Common myeloid progenitor, CD34-positive (primary cell): ENCODE data around the gene ZDHHC24.

Experiments used
- CTCF ChIA-PET: fragments of 350-600 bp; sonication (Branson Sonifier 250); formaldehyde crosslinking; loops from one replicate; lab custom pipeline; 2021; ENCODE audit warnings: antibody characterized with exemption; lab: Charles Lee
- POLR2A ChIA-PET: fragments of 350-600 bp; sonication (Branson Sonifier 250); formaldehyde crosslinking; loops from one replicate; lab custom pipeline; 2021; ENCODE audit warnings: antibody characterized with exemption; lab: Charles Lee
- DNase-seq, 3 donors: peaks; one replicate each; pipeline versions ENCODE4 v3.0.0 to v3.0.0-alpha.2; 2013
- H3K27ac ChIP-seq, 2 experiments: 1 replicate in 1 of 2; 2 replicates in 1 of 2; pipeline ENCODE4 v1.7.0; 2013; ENCODE audit warnings: inconsistent platforms in 2 of 2, low read length in 2 of 2, mild to moderate bottlenecking in 2 of 2, low read depth in 1 of 2, moderate library complexity in 1 of 2; ENCODE audit not compliant: severe bottlenecking in 2 of 2, insufficient read depth in 1 of 2, poor library complexity in 1 of 2
- H3K27me3 ChIP-seq, 5 experiments: replicated peaks in 2 of 5; 1 replicate in 3 of 5; 2 replicates in 2 of 5; pipeline versions ENCODE4 v1.6.1 to v1.7.0; 2013; ENCODE audit warnings: low read length in 4 of 5, mild to moderate bottlenecking in 2 of 5, moderate library complexity in 2 of 5, inconsistent platforms in 1 of 5; ENCODE audit not compliant: insufficient read depth in 5 of 5, control insufficient read depth in 4 of 5
- H3K36me3 ChIP-seq, 4 experiments: 1 replicate in 2 of 4; 2 replicates in 2 of 4; pipeline versions ENCODE4 v1.6.1 to v1.7.0; 2013; ENCODE audit warnings: low read length in 3 of 4, control low read depth in 1 of 4, mild to moderate bottlenecking in 1 of 4; ENCODE audit not compliant: control insufficient read depth in 4 of 4, insufficient read depth in 4 of 4
- H3K4me1 ChIP-seq, 4 experiments: 1 replicate in 3 of 4; 2 replicates in 1 of 4; pipeline versions ENCODE4 v1.6.1 to v1.7.1; 2013; ENCODE audit warnings: low read length in 3 of 4, mild to moderate bottlenecking in 3 of 4, control low read depth in 1 of 4, inconsistent platforms in 1 of 4, moderate library complexity in 1 of 4; ENCODE audit not compliant: control insufficient read depth in 4 of 4, insufficient read depth in 4 of 4; ENCODE audit errors: control extremely low read depth in 1 of 4
- H3K4me3 ChIP-seq, 7 experiments: 1 replicate in 4 of 7; 2 replicates in 3 of 7; pipeline versions ENCODE4 v1.5.1 to v1.7.0; 2013; ENCODE audit warnings: mild to moderate bottlenecking in 7 of 7, low read length in 6 of 7, moderate library complexity in 6 of 7, inconsistent platforms in 2 of 7, low read depth in 2 of 7, control low read depth in 1 of 7; ENCODE audit not compliant: insufficient read depth in 4 of 7, control insufficient read depth in 1 of 7; ENCODE audit errors: extremely low read depth in 1 of 7
- H3K9me3 ChIP-seq, 5 experiments: 1 replicate in 4 of 5; 2 replicates in 1 of 5; pipeline versions ENCODE4 v1.6.1 to v1.7.1; 2013; ENCODE audit warnings: low read length in 4 of 5, mild to moderate bottlenecking in 2 of 5, inconsistent platforms in 1 of 5, low read depth in 1 of 5, moderate library complexity in 1 of 5; ENCODE audit not compliant: control insufficient read depth in 4 of 5, insufficient read depth in 2 of 5; ENCODE audit errors: control extremely low read depth in 1 of 5
- WGBS: methylation state at CpG from one replicate; pipeline ENCODE4 v1.1.5; 2013; ENCODE audit not compliant: insufficient coverage; 5-methylcytosine and 5-hydroxymethylcytosine counted together

ZDHHC24 gene

DNA sequence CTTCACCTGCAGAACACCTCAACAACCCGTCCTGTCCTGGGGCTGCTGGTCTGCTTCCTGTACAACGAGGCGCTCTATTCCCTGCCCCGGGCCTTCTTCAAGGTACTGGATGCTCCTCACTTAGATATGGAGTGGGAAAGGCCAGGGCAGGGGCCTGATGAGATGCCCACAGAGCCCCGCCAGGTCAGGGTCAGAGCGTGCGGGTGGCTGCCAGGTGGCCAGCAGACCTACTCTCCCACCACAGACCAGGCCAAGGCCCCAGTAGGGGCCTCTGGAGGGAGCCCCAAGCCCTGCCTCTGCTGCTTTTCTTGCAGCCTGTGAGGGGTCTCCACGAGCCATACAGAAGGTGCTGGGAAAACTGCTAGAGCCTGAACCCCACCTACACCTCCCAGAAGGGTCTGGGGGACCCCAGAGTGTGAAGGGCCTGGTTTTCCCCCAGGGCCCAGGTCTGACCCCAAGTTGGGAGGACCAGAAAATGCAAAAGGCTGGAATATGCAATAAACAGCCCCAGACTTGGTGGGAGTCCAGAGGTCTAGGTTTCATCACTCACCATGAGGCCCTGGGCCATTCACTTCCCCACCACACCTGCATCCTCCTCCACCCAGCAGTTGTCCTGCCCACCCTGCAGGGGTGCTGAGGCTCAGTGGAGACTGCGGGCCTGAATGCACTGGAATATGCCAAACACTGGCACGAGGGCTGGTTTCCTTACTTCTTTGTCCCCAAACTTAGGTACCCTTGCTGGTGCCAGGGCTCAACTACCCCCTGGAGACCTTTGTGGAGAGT, 14.7 kb downstream of the ZDHHC24 start:
- Histone ChIP-seq H3K9me3 (no peaks in the 10 kb centered on the region), H3K27me3 (no peaks in the 10 kb centered on the region), H3K4me3 (no peak overlapping the region), H3K4me1 (no peaks in the 10 kb centered on the region), H3K36me3 (peaks cover 14 to 68% (median 30%) of the 10 kb centered on the region in 4 experiments), H3K27ac (no peak overlapping the region)
- WGBS = 100% methylated on average over 5 of the region's 10 CpGs
- POLR2A ChIA-PET = no interaction called here
- CTCF ChIA-PET = no interaction called here
- no peak for DNase-seq

DNA sequence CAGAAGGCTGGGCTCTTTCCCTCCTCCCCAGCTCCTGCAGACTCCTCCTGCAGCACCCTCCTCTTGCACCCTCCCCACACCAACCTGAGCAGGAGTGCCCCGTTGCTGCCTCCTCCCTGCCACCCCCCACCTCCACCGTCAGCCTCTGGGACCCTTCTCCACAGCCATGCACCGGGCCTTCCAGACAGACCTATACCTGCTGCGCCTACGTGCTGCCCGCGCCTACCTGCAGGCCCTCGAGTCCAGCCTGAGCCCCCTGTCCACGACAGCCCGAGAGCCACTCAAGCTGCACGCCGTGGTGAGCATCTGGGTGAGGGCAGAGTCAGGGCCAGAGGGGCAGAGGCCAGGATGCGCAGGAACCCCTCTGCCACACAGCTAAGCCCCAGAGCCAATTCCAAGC, 16.2 kb downstream of the ZDHHC24 start:
- Histone ChIP-seq H3K36me3 (peaks cover 8 to 60% (median 23%) of the 10 kb centered on the region in 4 experiments), H3K27me3 (no peaks in the 10 kb centered on the region), H3K4me3 (no peak overlapping the region), H3K4me1 (no peaks in the 10 kb centered on the region), H3K9me3 (no peaks in the 10 kb centered on the region), H3K27ac (no peak overlapping the region)
- WGBS = 99% methylated on average over 12 of the region's 13 CpGs
- ChIA-PET CTCF (interaction anchor here (2.9 kb wide), 1 partner anchor 13 kb away, joined by 8 read pairs; no protein-coding TSS in a partner anchor), POLR2A (no interaction called here)
- DNase-seq = no peak

DNA sequence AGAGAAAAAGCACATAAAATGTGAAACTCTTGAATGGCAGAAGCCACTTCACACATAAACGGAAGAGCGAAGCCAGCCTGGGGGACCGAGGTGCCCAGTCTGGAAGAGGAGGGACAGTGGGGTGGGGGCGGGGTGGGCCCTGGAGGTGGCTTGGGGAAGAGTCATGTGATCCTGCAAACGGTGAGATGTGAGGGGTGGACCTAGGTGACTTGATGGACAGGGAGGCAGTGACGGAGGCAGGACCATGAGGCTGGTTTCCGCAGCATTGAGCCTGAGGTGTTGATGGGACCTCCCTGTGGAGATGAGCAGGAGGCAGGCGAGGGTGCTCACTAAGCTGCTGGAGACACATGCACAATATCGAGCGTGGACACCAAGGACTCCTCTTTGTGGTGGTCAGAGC, 16.8 kb downstream of the ZDHHC24 start:
- Histone ChIP-seq H3K27me3 (no peaks in the 10 kb centered on the region), H3K36me3 (peaks cover 8 to 62% (median 23%) of the 10 kb centered on the region in 4 experiments), H3K4me1 (no peaks in the 10 kb centered on the region), H3K4me3 (no peak overlapping the region), H3K27ac (no peak overlapping the region), H3K9me3 (no peaks in the 10 kb centered on the region)
- ChIA-PET CTCF (interaction anchor here (2.9 kb wide), 1 partner anchor 13 kb away, joined by 8 read pairs; no protein-coding TSS in a partner anchor), POLR2A (no interaction called here)
- no peak for DNase-seq
- 95% methylated on average over 6 of the region's 10 CpGs for WGBS

DNA sequence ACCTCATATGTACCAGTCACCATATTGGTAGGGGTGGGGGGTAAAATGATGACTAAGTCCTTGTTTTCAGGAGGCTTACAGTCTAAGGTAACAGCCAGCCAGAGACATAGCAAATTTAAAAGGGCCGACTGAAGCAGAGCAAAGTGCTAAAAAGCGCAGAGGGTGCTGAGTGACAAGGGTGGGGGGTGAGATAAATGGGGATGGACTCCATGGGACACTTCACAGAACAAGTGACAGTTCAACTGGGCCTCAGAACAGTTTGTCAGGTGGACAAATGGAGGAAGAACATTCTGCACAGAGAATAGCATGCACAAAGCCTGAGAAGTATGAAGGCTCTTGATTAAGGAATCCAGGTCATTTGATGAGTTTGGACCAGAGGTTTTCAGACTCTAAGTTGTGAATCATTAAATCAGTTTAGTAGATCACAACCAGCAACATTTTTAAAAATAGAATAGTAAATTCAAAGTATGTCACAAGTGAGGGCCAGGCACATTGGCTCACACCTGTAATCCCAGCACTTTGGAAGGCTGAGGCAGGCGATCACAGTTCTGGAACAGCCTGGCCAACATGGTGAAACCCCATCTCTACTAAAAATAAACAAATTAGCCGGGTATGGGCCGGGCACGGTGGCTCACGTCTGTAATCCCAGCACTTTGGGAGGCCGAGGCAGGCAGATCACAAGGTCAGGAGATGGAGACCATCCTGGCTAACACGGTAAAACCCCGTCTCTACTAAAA, 21.4 kb downstream of the ZDHHC24 start:
- ChIA-PET CTCF (interaction anchor here (0.6 kb wide), 1 partner anchor 23 kb away, joined by 3 read pairs; no protein-coding TSS in a partner anchor), POLR2A (no interaction called here)
- no peak overlapping the region for H3K4me3 ChIP-seq
- no peaks in the 10 kb centered on the region for H3K4me1 ChIP-seq
- H3K36me3 ChIP-seq = peaks cover 2 to 65% (median 36%) of the 10 kb centered on the region in 4 experiments
- H3K27ac ChIP-seq = no peak overlapping the region
- DNase-seq = no peak
- H3K27me3 ChIP-seq = no peaks in the 10 kb centered on the region
- WGBS = 100% methylated on average over 4 of the region's 10 CpGs
- no peaks in the 10 kb centered on the region for H3K9me3 ChIP-seq

DNA sequence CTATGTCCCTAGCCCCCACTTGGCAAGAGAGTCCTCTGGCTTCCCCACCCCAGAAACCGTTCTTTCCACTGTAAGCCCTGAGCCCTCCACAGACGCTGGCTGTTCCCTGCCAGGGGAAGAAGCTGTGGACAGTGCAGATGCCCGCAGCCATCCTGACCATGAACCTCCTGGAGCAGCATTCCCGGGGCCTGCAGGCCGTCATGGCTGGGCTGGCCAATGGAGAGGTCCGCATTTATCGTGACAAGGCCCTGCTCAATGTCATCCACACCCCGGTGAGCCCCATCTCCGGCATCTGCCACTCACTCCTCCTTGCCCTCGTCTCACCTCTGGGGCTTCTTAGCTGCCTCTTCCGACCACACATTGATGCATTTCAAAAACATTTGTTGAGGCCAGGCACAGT, 22.2 kb downstream of the ZDHHC24 start:
- ChIA-PET POLR2A (no interaction called here), CTCF (no interaction called here)
- DNase-seq = no peak
- H3K9me3 ChIP-seq = no peaks in the 10 kb centered on the region
- H3K27ac ChIP-seq = no peak overlapping the region
- no peaks in the 10 kb centered on the region for H3K27me3 ChIP-seq
- whole genome bisulfite sequencing = 100% methylated on average over 9 of the region's 11 CpGs
- peaks cover 2 to 69% (median 35%) of the 10 kb centered on the region in 4 experiments for H3K36me3 ChIP-seq
- H3K4me3 ChIP-seq = no peak overlapping the region
- H3K4me1 ChIP-seq = no peaks in the 10 kb centered on the region

DNA sequence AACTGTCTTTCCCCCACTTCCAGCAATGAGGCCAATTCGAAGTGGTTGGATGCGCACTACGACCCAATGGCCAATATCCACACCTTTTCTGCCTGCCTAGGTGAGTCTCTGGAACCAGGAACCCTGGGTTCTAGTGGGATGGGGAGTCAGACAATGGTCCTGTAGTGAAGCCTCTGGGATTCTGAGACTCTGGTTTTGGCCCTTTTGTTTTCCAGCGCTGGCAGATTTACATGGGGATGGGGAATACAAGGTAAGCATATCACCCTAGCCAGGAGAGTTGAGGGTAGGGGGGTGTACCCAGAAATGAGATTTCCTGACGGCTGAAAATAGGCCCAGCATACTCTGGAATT, 34.9 kb downstream of the ZDHHC24 start:
- Histone ChIP-seq H3K4me1 (peaks cover 4 to 17% (median 11%) of the 10 kb centered on the region in 4 experiments), H3K36me3 (peaks cover 6 to 31% (median 20%) of the 10 kb centered on the region in 4 experiments), H3K4me3 (peak overlapping the region; percentile 85 to 100 (median 90)), H3K9me3 (no peaks in the 10 kb centered on the region), H3K27me3 (no peaks in the 10 kb centered on the region), H3K27ac (peak overlapping the region; percentile 50 to 76)
- CTCF ChIA-PET = interaction anchor here (1.4 kb wide), 1 partner anchor 19 kb away, joined by 4 read pairs; no protein-coding TSS in a partner anchor
- no CpG with 5 or more reads among the region's 5 CpGs for WGBS
- no peak for DNase-seq
- POLR2A ChIA-PET = interaction anchor here (0.7 kb wide), 1 partner anchor 237 kb away, joined by 3 read pairs; no protein-coding TSS in a partner anchor
